Muscle of arm (tissue), 12 donors: ENCODE results near the gene CATSPER3. TPM values are rescaled to one million over a fixed set of nuclear protein-coding genes. Genes with fewer than 3 reads are reported as not detected.
"Not testable (repeated sequence)": the region's sequence is repeated elsewhere in the genome, so short reads cannot be mapped to it uniquely, and the experiment has no call there.

Experiments
- DNase-seq: peaks from one replicate; pipeline ENCODE4 v3.0.0-alpha.2; 2013
- polyA plus RNA-seq, 12 donors: library from polyadenylated mRNA; unstranded; fragments of 120-200 nt; gene quantifications; one replicate each; pipeline ENCODE4 v1.2.1, GENCODE V29; 2013; ENCODE audit not compliant: insufficient read length in 12 of 12

The CATSPER3 gene
- polyA plus RNA-seq, 12 donors: 0.48 to 1.0 (median 0.67) TPM; not detected in 2

- no peak for DNase-seq
Observed at GRCh38 chr5:134969166-134969565, 1.5 kb downstream of the CATSPER3 start.

- no peak for DNase-seq
Observed at GRCh38 chr5:134975078-134975715, 7.5 kb downstream of the CATSPER3 start.

GRCh38 chr5:134975843-134976242, 8.1 kb downstream of the CATSPER3 start:
- DNase-seq: no peak

- DNase-seq: no peak
Observed at GRCh38 chr5:134976841-134977240, 9.1 kb downstream of the CATSPER3 start.

- no peak for DNase-seq
Observed at GRCh38 chr5:134979416-134979815, 11.7 kb downstream of the CATSPER3 start.

GRCh38 chr5:134982230-134982629, 14.5 kb downstream of the CATSPER3 start:
- DNase-seq: no peak

GRCh38 chr5:134989266-134989830, 21.6 kb downstream of the CATSPER3 start:
- DNase-seq: no peak

- DNase-seq: not testable (repeated sequence)
Observed at GRCh38 chr5:134990183-134990582, 22.5 kb downstream of the CATSPER3 start.

- DNase-seq: no peak
Observed at GRCh38 chr5:134992148-134992547, 24.4 kb downstream of the CATSPER3 start.

- DNase-seq: no peak
Observed at GRCh38 chr5:134993161-134993560, 25.5 kb downstream of the CATSPER3 start.

GRCh38 chr5:134994560-134995156, 27.0 kb downstream of the CATSPER3 start:
- DNase-seq: no peak

- DNase-seq: no peak
Observed at GRCh38 chr5:134995850-134996402, 28.2 kb downstream of the CATSPER3 start.

GRCh38 chr5:134997015-134997414, 29.3 kb downstream of the CATSPER3 start:
- DNase-seq: no peak

- not testable (repeated sequence) for DNase-seq
Observed at GRCh38 chr5:134998068-134998467, 30.4 kb downstream of the CATSPER3 start.

- no peak for DNase-seq
Observed at GRCh38 chr5:135004376-135004775, 36.7 kb downstream of the CATSPER3 start.

- no peak for DNase-seq
Observed at GRCh38 chr5:135005076-135005475, 37.4 kb downstream of the CATSPER3 start.

- no peak for DNase-seq
Observed at GRCh38 chr5:135007305-135007704, 39.6 kb downstream of the CATSPER3 start.

GRCh38 chr5:135007749-135008363, 40.1 kb downstream of the CATSPER3 start:
- DNase-seq: no peak

- DNase-seq: no peak
Observed at GRCh38 chr5:135008556-135008955, 40.8 kb downstream of the CATSPER3 start.

GRCh38 chr5:135008981-135009735, 41.5 kb downstream of the CATSPER3 start:
- no peak for DNase-seq

- DNase-seq: no peak
Observed at GRCh38 chr5:135009736-135010501, 42.2 kb downstream of the CATSPER3 start.
